WTC11 (cell line): ENCODE data around the gene FRYL. TPM values are rescaled to one million over a fixed set of nuclear protein-coding genes. Genes with fewer than 3 reads are reported as not detected.

Experiments
- ATAC-seq: fragments of 200-7000 bp; cut with Tn5 transposase; 2 replicates; pipeline ENCODE4 v1.10.0; 2021; ENCODE audit warnings: mild to moderate bottlenecking, moderate library complexity
- CTCF ChIA-PET: fragments of 300-600 bp; sonication (Branson Sonifier 250); formaldehyde crosslinking; loops from one replicate; lab custom pipeline; 2021; ENCODE audit warnings: antibody characterized with exemption; lab: Charles Lee
- POLR2A ChIA-PET: fragments of 350-600 bp; sonication (Branson Sonifier 250); formaldehyde crosslinking; loops from one replicate; lab custom pipeline; 2021; ENCODE audit warnings: antibody characterized with exemption; lab: Charles Lee
- DNase-seq: peaks from one replicate; pipeline ENCODE4 v3.0.0; 2021; ENCODE audit warnings: low spot score
- H3K27ac Mint-ChIP-seq: 2 replicates; pipeline ENCODE4 v1.8.0; 2021; ENCODE audit warnings: mixed read lengths
- H3K27me3 Mint-ChIP-seq: 2 replicates; pipeline ENCODE4 v1.8.0; 2021; ENCODE audit warnings: low read depth, mild to moderate bottlenecking, moderate library complexity, mixed read lengths
- H3K36me3 Mint-ChIP-seq: 2 replicates; pipeline ENCODE4 v1.8.0; 2021; ENCODE audit warnings: mixed read lengths
- H3K4me1 Mint-ChIP-seq: 2 replicates; pipeline ENCODE4 v1.8.0; 2022; ENCODE audit warnings: mixed read lengths
- H3K4me3 Mint-ChIP-seq: 2 replicates; pipeline ENCODE4 v1.8.0; 2021; ENCODE audit warnings: mild to moderate bottlenecking, moderate library complexity, mixed read lengths
- H3K9me3 Mint-ChIP-seq: 2 replicates; pipeline ENCODE4 v1.8.0; 2021; ENCODE audit warnings: mixed read lengths
- CBFB ChIP-seq: sonication (generic); formaldehyde crosslinking; IDR thresholded peaks from 2 replicates; pipeline ENCODE4 v1.8.1; 2022; ENCODE audit warnings: mild to moderate bottlenecking, low read depth, missing genetic modification reagents
- CREM ChIP-seq: sonication (generic); formaldehyde crosslinking; IDR thresholded peaks from 2 replicates; pipeline ENCODE4 v1.8.1; 2022; ENCODE audit warnings: mild to moderate bottlenecking, missing genetic modification reagents, moderate library complexity
- ERG ChIP-seq: fragments of 250-450 bp; sonication (Bioruptor Pico); IDR thresholded peaks from 2 replicates; pipeline ENCODE4 v1.8.0; 2021; ENCODE audit warnings: mild to moderate bottlenecking
- FOXP1 ChIP-seq: sonication (generic); formaldehyde crosslinking; IDR thresholded peaks from 2 replicates; pipeline ENCODE4 v1.8.0; 2022; ENCODE audit warnings: missing genetic modification reagents, mild to moderate bottlenecking, moderate library complexity, borderline replicate concordance
- MLX ChIP-seq: sonication (generic); formaldehyde crosslinking; IDR thresholded peaks from 2 replicates; pipeline ENCODE4 v1.8.1; 2023; ENCODE audit warnings: mild to moderate bottlenecking, missing genetic modification reagents, moderate library complexity
- NFYB ChIP-seq: sonication (generic); formaldehyde crosslinking; conservative IDR thresholded peaks from 2 replicates; pipeline ENCODE4 v1.8.0; 2022; ENCODE audit warnings: low read depth, missing genetic modification reagents
- RELA ChIP-seq: sonication (generic); formaldehyde crosslinking; IDR thresholded peaks from 2 replicates; pipeline ENCODE4 v1.8.1; 2022; ENCODE audit warnings: missing genetic modification reagents, mild to moderate bottlenecking, borderline replicate concordance
- RORB ChIP-seq: fragments of 250-450 bp; sonication (Bioruptor Pico); IDR thresholded peaks from 2 replicates; pipeline ENCODE4 v1.9.0; 2021; ENCODE audit warnings: mild to moderate bottlenecking
- SP1 ChIP-seq: sonication (generic); formaldehyde crosslinking; conservative IDR thresholded peaks from 2 replicates; pipeline ENCODE4 v1.8.1; 2022; ENCODE audit warnings: missing genetic modification reagents
- ZNF121 ChIP-seq: sonication (generic); formaldehyde crosslinking; IDR thresholded peaks from 2 replicates; pipeline ENCODE4 v1.8.0; 2023; ENCODE audit warnings: missing genetic modification reagents
- ZNF263 ChIP-seq: sonication (generic); formaldehyde crosslinking; IDR thresholded peaks from 2 replicates; pipeline ENCODE4 v1.8.1; 2022; ENCODE audit warnings: low read depth, mild to moderate bottlenecking, moderate library complexity, missing genetic modification reagents
- ZNF281 ChIP-seq: sonication (generic); formaldehyde crosslinking; IDR thresholded peaks from 2 replicates; pipeline ENCODE4 v1.8.0; 2023; ENCODE audit warnings: mild to moderate bottlenecking, missing genetic modification reagents
- ZNF396 ChIP-seq: fragments of 250-450 bp; sonication (Bioruptor Pico); IDR thresholded peaks from 2 replicates; pipeline ENCODE4 v1.8.0; 2021; ENCODE audit warnings: mild to moderate bottlenecking, moderate library complexity, borderline replicate concordance
- total RNA-seq: library from RNA; stranded (reverse); gene quantifications from 3 replicates; pipeline ENCODE4 v1.2.3, GENCODE V29; 2021
- TF ChIP-seq, protein P1 (sequence below): fragments of 250-450 bp; sonication (Bioruptor Pico); conservative IDR thresholded peaks from 2 replicates; pipeline ENCODE4 v1.9.0; 2021; ENCODE audit warnings: mild to moderate bottlenecking
- TF ChIP-seq, protein P2 (sequence below): sonication (generic); formaldehyde crosslinking; IDR thresholded peaks from 2 replicates; pipeline ENCODE4 v1.8.1; 2022; ENCODE audit warnings: mild to moderate bottlenecking, missing genetic modification reagents, moderate library complexity, borderline replicate concordance
- TF ChIP-seq, protein P3 (sequence below): sonication (generic); formaldehyde crosslinking; conservative IDR thresholded peaks from 2 replicates; pipeline ENCODE4 v1.8.1; 2022; ENCODE audit warnings: mild to moderate bottlenecking, missing genetic modification reagents

Gene FRYL
- total RNA-seq, 1 experiment from 2014 or later, result 38.7 TPM

DNA sequence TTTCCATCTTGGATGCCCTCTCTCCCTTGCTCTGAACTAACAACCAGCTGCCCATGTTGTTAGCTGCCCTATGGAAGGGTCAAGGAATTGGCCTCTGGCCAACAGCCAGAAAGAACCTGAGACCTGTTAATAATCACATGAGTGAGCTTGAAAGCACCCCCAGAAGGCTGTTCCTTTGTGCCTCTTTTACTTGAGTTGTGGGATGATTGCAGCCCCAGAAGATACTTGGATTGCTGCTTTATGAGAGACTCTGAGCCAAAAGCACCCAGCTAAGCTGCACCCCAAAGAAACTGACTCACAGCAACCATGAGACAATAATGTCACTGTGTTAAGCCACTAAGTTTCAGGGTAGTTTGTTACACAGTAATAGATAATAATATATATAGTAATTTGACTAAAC is 73.3 kb downstream of the FRYL start (continued):
- TF ChIP-seq ERG (CRISPR knock-in tag), result no peak
- no peak for TF ChIP-seq ZNF263 (CRISPR knock-in tag)
- TF ChIP-seq SP1 (CRISPR knock-in tag), result no peak

- peaks cover 23% of the 10 kb centered on the region for H3K4me1 Mint-ChIP-seq
- no peaks in the 10 kb centered on the region for H3K27me3 Mint-ChIP-seq
- no peak overlapping the region for H3K4me3 Mint-ChIP-seq
- H3K27ac Mint-ChIP-seq, result peak overlapping the region; percentile 41; the same call in 1 of the 2 replicates
- TF ChIP-seq CBFB (CRISPR knock-in tag) (no peak), MLX (no peak), ZNF396 (CRISPR knock-in tag) (no peak), RELA (CRISPR knock-in tag) (no peak), CREM (CRISPR knock-in tag) (no peak), ZNF281 (no peak), NFYB (CRISPR knock-in tag) (no peak), ZNF263 (CRISPR knock-in tag) (no peak), RORB (no peak), SP1 (CRISPR knock-in tag) (no peak)
- TF ChIP-seq, protein P1, sequence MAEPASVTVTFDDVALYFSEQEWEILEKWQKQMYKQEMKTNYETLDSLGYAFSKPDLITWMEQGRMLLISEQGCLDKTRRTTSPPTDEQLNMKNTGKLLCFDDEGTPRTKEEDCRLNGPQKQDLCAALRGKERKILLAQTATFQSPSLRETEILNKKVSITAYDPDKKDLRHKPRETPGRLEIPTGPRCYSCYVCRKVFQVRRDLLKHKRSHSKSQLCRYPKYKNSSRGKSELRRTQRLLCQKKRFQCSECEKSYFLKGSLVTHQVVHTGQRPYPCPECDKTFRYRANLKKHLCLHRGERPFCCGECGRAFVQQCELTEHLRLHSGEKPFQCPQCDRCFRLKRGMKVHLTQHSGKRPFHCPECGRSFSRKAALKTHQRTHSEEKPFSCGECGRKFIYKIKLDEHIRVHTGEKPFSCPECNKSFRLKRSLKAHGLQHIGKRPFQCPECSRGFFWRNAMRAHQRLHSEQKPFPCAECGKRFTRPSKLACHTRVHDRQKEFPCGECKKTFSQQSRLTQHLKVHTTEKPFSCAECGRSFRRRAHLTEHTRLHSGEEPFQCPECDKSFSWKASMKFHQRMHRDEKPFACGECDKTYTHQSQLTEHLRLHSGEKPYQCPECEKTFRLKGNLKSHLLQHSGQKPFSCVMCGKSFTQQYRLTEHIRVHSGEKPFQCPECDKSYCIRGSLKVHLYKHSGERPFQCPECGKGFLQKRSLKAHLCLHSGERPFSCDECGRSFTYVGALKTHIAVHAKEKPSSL, result no peak
- TF ChIP-seq, protein P2, sequence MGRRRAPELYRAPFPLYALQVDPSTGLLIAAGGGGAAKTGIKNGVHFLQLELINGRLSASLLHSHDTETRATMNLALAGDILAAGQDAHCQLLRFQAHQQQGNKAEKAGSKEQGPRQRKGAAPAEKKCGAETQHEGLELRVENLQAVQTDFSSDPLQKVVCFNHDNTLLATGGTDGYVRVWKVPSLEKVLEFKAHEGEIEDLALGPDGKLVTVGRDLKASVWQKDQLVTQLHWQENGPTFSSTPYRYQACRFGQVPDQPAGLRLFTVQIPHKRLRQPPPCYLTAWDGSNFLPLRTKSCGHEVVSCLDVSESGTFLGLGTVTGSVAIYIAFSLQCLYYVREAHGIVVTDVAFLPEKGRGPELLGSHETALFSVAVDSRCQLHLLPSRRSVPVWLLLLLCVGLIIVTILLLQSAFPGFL, result no peak
- H3K36me3 Mint-ChIP-seq, result peaks cover 22% of the 10 kb centered on the region
- POLR2A ChIA-PET, result no interaction called here
- DNase-seq, result no peak
- CTCF ChIA-PET, result no interaction called here
- peaks cover 2% of the 10 kb centered on the region for H3K9me3 Mint-ChIP-seq
- no peak for ATAC-seq
Measured at GRCh38 chr4:48705609-48706008, 74.5 kb downstream of the FRYL start.

DNA sequence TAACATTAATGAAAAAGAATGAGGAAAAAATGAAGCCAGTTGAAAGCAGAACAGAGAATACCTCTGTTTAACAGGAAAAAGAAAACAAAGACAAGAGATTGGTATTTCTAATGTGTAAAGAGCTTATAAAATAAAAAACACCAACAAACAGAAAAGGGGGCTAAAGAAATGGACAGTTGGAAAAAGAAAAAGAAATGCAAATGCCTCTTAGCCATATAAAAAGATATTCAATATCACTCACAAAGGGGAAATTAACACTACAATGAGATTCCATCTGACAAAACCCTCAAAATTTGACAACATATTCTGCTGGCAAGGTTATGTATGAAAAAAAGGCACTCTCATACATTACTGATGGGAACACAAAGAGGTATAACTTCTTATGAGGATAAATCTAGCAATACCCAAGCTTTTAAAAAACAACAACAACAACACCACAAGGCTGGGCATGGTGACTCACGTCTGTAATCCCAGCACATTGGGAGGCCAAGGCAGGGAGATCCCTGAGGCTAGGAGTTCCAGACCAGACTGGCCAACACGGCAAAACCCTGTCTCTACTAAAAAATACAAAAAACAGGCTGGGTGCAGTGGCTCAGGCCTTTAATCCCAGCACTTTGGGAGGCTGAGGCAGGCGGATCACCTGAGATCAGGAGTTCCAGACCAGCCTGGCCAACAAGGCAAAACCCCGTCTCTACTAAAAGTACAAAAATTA is 75.8 kb downstream of the FRYL start:
- Mint-ChIP-seq H3K36me3 (peaks cover 8% of the 10 kb centered on the region), H3K27ac (peak overlapping the region; percentile 56; the same call in 1 of the 2 replicates), H3K4me3 (no peak overlapping the region), H3K27me3 (no peaks in the 10 kb centered on the region), H3K4me1 (peaks cover 32% of the 10 kb centered on the region), H3K9me3 (no peaks in the 10 kb centered on the region)
- TF ChIP-seq FOXP1 (CRISPR knock-in tag) (no peak), ZNF121 (CRISPR knock-in tag) (peak; percentile 98)
- TF ChIP-seq, protein P3, sequence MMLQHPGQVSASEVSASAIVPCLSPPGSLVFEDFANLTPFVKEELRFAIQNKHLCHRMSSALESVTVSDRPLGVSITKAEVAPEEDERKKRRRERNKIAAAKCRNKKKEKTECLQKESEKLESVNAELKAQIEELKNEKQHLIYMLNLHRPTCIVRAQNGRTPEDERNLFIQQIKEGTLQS (CRISPR knock-in tag), result no peak
- ChIA-PET CTCF (interaction anchor here (1.6 kb wide), 1 partner anchor 126 kb away, joined by 3 read pairs; no protein-coding TSS in a partner anchor), POLR2A (no interaction called here)
- no peak for ATAC-seq
- no peak for DNase-seq
